GM19452 (cell line): ENCODE results near the gene OGG1.

Experiments
- ATAC-seq: cut with Tn5 transposase; IDR thresholded peaks from one replicate; pipeline ENCODE4 v1.9.1; 2021; ENCODE audit not compliant: unreplicated experiment

The OGG1 gene

DNA sequence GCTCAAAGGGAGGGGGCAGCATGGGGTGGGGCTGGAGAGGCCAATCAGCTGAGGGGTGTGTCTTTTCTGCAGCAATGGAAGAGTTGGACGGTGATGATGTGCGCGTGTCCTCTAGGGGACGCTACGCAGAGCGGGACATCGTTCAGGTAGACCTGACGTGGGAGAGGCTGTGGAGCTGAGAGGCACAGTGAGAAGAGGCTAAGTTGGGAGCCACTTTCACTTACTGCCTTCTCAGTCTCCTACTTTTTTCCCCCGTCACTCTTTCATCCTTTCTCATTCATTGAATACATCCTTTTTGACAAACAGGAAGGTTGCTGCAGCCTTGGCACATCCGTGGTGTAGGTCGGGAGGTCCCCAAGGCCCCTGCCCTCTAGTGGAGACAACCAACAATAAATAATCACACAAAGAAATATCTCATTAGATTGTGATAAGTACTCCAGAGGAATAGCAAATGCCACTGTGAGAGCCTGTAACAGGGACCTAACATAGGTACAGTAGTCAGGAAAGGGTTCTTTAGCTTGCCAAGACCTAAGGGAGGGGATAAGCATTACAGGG is 22.6 kb upstream of the OGG1 start:
- ATAC-seq: no peak

DNA sequence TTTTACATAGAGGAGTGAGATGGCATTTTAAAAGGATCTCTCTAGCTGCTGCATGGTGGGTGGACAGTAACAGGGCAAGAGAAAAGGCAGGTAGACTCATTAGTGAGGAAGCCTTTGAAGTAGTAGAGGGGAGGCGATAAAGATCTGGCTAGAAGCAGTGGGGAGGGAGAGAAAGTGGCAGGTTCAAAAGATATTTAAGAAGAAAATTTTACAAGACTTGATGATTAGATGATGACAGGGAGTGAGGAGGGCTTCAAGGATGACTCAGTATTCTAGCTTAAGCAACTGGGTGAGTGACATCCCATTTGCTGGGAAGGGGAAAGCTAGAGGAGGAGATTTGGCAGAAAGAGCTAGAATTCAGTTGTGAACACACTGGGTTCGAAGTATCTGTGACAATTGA is 22.0 kb upstream of the OGG1 start:
- ATAC-seq: no peak

DNA sequence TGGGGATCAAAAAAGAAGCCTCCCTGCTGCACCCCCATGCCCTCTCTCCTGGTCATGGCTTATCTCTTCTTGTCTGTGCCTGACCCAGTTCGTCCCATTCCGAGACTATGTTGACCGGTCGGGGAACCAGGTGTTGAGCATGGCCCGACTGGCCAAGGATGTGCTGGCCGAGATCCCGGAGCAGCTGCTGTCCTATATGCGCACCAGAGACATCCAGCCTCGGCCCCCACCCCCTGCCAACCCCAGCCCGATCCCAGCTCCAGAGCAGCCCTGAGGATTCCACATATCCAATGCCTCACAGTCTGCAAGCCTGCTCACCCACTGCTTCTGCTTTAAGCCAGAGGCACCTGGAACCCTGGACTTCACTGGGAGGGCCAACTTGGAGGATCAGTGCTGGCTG is 20.3 kb upstream of the OGG1 start:
- ATAC-seq: no peak

DNA sequence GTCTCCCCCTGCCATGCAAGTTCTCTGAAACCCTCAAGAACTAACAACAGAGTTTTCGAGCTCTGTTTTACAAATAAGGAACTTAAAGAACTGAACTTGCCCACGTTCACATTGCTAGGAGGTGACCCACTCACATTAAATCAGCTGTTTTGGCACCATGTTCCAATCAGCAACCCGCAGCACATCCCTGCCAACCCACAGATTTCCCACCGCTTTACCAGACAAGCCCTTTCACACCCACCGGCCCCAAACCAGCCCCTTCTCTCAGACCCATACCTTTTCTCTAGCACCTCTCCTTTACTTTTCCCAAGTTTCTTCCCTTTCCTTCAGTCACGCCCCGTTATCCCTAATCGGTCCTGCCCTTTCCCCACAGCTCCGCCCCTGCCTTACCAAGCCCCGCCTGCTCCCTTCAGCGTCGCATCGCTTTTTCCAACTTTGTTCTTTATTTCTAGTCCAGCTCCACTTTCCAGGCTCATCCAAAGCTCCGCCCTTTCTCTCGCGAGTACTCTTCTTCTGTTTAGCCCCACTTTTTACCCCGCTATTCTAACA is 19.0 kb upstream of the OGG1 start:
- peak; percentile 43 for ATAC-seq

DNA sequence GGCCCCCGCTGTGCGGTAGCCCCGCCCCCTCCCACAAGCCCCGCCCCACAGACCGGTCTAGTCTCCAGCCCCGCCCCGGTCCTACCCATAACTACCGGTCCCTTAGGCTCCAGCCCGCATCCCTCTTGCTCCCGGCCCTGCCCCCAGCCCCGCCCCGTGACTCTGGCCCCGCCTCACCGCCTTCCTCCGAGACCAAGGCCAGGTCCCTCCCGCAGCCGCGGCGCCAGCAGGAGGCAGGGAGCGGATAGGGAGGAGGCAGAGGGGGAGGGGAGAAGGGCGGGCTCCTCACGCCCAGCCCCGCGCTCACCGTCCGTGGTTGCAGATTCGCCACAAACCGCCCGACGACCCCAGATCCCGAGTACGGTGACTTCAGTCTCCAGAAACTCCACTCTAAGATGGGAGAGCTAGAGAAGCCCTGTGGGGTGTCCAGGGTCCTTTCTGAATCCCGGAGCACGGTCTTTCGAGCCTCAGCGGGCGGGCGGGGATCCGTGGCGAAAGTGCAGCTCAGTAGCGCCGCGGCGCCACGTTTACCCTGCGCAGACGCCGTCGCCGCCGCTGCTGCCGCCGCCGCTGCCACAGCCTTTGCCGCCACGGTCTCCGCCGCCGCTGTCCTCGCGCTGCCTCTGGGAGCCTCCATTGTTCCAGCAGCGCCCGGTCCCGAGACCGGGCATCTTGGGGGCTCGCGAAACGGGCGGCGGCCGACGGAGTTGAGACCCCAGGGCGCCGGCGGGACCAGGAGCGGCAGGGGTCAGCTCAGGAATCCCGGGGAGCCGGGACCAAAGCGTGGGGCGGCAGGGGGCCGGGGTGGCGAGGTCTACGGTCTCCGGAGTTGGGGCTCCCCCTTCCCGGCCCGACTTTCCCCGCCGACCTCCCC is 18.3 kb upstream of the OGG1 start, which contains the start of gene BRPF1:
Gene BRPF1, plus strand, starts transcription at position 530 of the 874 bp plus-strand sequence. CDS start 2,406 bp downstream, outside the sequence.
- ATAC-seq: peak; percentile 83

DNA sequence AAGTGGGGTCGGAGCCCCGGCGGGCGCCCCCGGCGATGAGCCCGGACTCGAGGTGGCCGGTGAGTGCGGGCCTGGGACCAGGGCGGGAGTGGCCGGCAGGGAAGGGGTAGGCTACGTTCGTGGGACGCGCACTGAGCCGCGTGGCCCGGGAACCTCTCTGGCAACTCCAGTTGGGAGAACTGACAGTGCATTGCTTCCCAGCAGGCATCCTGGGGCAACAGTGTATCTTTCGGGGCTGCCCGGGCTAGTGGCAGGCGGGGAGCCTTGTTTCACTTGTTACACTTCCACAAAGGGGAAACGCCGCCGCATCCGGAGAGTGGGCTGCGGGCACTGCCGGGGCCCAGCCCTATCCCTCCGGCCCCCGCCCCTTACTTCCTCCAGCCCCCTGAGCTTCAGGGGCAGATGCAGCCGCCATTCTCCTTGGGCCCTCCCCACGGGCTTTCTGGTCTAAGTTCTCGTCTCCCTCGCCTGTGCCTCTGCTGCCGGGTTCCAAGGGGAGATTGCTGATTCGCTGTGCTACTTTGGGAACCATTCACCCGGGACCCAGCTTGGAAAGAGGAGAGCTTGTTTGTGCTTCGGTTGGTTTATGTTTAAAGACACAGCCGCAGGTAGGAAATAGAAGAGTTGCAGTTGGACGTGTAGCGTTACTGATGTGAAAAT is 17.5 kb upstream of the OGG1 start:
- ATAC-seq: peak; percentile 6

DNA sequence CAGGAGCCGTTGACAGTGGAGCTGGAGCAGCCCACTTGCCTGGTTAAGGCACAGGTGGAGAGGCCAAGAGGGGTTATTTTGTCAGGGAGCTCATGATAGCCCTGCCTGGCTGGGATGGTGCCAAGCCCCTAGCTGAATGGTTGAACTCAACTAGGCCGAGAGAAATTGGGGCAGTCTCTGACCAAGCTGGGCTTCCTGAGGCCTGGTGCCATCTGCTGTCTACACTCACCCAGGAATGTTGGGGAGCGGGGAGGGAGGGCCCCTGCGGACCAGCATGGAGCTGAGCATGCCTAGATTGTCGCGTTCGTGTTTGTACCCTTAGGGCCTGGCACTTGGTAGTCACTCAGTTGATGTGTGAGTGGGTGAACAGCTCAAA is 17.0 kb upstream of the OGG1 start:
- no peak for ATAC-seq

DNA sequence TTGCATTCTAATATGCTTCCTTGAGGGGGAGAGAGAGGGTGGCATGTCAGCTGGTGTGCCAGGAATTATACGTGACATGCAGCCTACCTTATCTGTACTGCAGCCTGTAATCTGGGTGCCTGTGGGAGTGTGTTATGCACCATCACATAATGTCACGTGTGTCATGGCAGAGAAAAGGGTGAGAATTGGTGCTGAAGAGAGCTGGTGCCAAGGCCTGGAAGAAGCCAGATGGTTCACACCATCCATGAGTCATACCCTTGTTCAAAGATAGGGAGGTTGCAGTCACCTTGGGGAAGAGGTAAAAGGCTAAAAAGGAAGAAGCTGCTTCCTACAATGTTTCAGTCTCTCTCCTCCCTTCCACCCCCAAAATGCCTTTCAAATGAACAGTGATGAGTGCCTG is 12.9 kb upstream of the OGG1 start:
- ATAC-seq: no peak

DNA sequence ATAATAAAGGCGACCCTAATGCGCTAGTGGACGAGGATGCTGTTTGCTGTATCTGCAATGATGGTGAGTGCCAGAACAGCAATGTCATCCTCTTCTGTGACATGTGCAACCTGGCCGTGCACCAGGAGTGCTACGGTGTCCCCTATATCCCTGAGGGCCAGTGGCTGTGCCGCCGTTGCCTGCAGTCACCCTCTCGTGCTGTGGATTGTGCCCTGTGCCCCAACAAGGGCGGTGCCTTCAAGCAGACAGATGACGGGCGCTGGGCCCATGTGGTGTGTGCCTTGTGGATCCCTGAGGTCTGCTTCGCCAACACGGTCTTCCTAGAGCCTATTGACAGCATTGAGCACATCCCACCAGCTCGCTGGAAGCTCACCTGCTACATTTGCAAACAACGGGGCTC is 10.6 kb upstream of the OGG1 start:
- no peak for ATAC-seq

DNA sequence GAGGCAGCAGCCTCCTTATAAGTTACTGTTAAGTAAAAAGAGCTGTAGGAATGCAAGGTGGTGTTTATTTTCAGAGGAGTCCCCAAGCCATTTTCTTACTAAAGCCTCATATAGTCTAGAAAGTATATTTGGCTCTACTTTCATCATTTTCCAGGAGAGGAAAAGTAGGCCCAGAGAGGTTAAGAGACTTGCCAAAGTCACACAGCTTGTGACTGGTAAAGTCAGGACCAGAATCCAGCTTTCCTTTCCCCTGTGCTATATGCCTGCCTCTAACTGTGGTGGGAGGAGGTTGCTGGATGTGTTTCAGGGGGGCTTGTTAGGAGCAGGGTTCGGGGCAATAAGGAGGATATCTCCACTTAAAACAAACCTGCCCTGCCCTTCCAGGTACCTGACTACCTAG is 7.2 kb upstream of the OGG1 start:
- no peak for ATAC-seq

DNA sequence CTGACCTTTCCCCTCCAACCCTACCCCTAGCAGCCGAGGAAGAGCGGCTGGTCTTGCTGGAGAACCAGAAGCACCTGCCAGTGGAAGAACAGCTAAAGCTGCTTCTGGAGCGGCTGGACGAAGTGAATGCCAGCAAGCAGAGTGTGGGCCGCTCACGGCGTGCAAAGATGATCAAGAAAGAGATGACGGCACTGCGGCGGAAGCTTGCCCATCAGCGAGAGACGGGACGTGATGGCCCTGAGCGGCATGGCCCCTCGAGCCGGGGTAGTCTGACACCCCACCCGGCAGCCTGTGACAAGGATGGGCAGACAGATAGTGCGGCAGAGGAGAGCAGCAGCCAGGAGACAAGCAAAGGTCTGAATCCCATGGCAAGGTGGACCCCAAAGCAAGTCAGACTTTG is 6.2 kb upstream of the OGG1 start:
- no peak for ATAC-seq

DNA sequence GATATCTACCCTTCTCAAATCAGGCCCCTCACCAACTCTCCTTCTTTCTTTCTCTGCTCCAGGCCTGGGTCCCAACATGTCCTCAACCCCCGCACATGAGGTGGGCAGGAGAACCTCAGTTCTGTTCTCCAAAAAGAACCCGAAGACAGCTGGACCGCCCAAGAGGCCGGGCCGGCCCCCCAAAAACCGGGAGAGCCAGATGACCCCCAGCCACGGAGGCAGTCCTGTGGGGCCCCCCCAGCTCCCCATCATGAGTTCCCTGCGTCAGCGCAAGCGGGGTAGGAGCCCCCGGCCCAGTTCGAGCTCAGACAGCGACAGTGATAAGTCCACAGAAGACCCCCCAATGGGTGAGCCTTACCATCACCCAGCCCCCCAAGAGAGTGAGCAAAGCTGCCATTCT is 5.6 kb upstream of the OGG1 start:
- no peak for ATAC-seq

DNA sequence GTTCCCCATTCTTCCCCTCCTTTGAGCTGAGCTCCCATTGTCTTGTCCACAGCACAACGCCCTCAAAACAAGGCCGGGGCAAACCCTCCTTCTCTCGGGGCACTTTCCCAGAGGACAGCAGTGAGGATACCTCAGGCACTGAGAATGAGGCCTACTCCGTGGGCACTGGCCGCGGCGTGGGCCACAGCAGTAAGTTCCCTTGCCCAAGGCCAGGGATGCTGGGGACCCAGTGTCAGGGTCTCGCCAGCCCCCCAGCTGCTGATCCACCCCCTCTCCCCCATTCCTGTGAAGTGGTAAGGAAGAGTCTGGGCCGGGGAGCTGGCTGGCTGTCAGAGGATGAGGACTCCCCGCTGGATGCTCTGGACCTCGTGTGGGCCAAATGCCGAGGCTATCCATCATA is 4.2 kb upstream of the OGG1 start:
- ATAC-seq: no peak

DNA sequence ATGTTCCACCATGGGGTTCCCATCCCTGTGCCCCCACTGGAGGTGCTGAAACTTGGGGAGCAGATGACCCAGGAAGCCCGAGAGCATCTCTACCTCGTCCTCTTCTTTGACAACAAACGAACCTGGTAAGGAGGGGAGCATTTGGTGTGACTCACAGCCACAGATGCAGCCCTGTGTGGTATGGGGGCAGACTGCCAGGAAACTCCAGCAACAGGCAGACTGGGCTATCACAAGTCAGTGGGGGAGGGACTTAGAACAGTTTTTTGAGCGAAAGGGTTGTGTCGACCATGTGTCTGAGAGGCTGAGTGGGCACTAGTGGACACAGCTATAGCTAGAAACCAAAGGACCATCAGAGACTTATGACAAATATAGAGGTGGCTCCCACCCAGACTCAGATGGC is 3.4 kb upstream of the OGG1 start:
- no peak for ATAC-seq

DNA sequence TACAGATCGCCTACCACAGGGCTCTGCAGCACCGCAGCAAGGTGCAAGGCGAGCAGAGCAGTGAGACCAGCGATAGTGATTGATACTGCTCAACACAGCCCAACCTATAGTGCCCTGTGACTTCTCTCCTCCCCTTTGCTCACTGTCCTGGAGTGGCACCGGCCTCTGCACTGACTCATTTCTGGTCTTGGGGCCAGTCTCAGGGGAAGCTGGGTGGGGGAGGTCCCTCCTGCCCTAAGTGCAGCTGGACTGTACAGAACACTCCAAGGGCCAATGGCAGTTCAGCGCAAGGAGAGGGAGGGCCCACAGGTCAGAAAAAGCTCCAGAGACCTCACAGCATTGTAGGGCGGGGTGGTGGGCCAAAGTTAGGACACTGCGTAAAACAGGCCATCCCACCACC is 2.5 kb upstream of the OGG1 start:
- no peak for ATAC-seq

DNA sequence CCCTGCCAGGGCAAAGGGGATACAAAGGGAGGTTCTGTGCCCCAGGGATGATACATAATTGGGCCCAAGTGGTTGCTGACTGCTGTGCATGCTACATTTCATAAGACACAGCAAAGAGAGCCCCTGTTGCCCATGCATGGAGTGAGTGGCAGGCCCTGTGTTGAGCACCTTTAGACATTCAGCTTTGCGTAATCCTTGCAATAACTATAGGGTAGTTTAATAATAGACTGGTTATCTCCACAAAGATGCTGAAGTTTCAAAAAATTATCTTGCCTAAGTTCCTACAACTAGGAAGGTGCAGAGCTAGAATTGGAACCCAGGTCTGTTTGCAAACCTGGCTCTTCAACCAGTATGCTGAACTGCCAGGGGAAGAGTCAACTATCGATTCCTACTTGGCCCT is 1.7 kb upstream of the OGG1 start:
- ATAC-seq: no peak

DNA sequence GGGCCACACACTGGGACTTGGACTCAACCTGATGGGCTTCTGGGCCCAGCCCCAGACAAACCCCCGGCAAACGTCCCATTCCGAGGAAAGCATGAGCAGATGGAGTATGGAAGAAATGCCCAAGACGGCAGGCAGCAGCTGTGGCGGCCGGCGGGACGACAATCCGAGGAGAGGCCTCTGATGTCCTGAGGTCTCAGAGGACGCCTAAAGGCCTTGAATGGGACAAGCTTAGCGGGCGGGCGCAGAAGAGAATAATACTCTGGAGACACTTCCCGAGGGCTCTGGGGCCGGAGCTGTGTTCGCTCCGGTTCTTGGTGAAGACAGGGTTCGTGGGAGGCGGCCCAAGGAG is 482 bp upstream of the OGG1 start:
- no peak for ATAC-seq

DNA sequence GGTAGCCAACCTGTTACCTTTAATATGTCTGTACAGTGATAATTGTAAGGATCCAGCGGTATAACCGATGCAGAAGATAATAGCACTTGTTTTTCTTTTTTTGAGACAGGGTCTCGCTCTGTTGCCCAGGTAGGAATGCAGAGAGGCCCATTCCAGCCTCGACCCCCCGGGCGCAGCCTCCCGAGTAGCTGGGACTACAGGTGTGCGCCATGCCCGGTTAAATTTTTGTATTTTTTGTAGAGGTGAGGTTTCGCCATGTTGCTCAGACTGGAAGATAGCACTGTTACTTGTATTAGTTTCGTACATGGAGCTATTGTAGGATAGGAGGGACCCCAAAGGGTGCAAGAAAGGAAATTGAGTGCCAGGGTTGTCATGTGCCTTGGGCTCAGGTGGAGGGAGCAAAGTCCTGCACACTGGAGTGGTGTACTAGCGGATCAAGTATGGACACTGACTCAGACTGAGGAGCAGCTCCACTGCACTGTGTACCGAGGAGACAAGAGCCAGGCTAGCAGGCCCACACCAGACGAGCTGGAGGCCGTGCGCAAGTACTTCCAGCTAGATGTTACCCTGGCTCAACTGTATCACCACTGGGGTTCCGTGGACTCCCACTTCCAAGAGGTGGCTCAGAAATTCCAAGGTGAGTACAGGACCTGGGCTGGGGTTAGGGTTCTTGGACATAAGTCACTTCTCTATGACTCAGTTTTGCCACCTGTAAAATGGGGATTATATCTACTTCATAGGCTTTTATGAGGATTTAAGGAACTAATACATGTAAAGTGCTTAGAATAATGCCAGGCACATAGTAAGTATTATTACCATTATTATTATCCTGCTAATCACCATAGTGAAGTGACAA is 1.0 kb downstream of the OGG1 start:
- no peak for ATAC-seq

DNA sequence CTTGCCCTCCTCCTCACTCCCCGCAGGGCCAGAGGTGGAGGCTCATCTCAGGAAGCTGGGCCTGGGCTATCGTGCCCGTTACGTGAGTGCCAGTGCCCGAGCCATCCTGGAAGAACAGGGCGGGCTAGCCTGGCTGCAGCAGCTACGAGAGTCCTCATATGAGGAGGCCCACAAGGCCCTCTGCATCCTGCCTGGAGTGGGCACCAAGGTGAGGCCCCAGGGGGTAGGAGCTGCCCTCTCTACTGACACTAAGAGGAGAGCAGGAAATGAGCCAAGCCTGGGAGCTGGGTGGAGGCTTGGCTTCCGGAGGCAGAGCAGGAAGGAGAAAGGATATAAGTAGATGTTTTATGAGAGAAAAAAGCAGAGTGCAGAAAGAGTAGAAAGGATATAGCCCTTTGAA is 4.9 kb downstream of the OGG1 start:
- no peak for ATAC-seq

DNA sequence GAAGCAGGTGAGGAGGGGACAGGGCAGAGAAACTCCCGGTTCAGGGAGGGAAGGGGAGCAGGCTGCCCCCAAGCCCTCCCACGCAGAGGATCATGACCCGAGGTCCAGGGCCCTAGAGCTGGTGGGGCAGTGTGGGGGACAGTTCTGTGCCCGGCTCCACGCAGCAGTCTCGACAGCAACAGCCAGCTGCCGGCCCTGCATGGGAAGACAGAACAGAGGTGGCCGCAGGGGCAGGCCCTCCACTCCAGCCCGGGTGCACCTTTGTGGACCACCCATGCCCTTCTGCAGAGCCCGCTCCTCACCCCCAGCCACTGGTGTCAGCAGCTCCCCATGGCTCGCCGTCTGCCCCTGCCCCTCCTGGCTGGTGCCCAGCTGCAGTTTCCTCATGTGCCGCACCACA is 7.7 kb downstream of the OGG1 start:
- no peak for ATAC-seq
